Measurements from ENCODE around the gene GM2A. TPM values are rescaled to one million over a fixed set of nuclear protein-coding genes. Genes with fewer than 3 reads are reported as not detected.
A peak's percentile ranks its signal among the peaks of the same experiment; 100 is the strongest.
"Not testable (repeated sequence)": the region's sequence is repeated elsewhere in the genome, so short reads cannot be mapped to it uniquely, and the experiment has no call there.

GM2A gene
- total and polyA plus RNA-seq, 5 experiments from 2014 or later, result 3.8 to 13.8 (median 6.5) TPM

- ATAC-seq, result no peak
- Mint-ChIP-seq H3K36me3 (no peaks in the 10 kb centered on the region), H3K4me3 (no peak overlapping the region), H3K9me3 (no peaks in the 10 kb centered on the region), H3K27ac (peak overlapping the region in 1 of 10 donors; percentile 8), H3K27me3 (no peaks in the 10 kb centered on the region), H3K4me1 (peaks cover 12 to 49% (median 29%) of the 10 kb centered on the region in 4 donors)
- no peak for DNase-seq
- POLR2A ChIA-PET, result interaction anchor here (0.9 to 2.2 kb wide), 5 partner anchors 12 to 106 kb away, joined by 3 to 8 read pairs (median 5); no protein-coding TSS in a partner anchor
Measured at GRCh38 chr5:151230048-151230680, 22.8 kb upstream of the GM2A start.

GRCh38 chr5:151231359-151231758 is 21.6 kb upstream of the GM2A start:
- H3K36me3 Mint-ChIP-seq, result no peaks in the 10 kb centered on the region
- H3K9me3 Mint-ChIP-seq, result no peaks in the 10 kb centered on the region
- POLR2A ChIA-PET, result interaction anchor here (0.6 kb wide), 1 partner anchor 21 kb away, joined by 3 read pairs; the partner anchor contains the start of gene GM2A
- no peak for ATAC-seq
- H3K4me1 Mint-ChIP-seq, result peaks cover 12 to 49% (median 29%) of the 10 kb centered on the region in 4 donors
- no peaks in the 10 kb centered on the region for H3K27me3 Mint-ChIP-seq
- H3K4me3 Mint-ChIP-seq, result no peak overlapping the region
- no peak for DNase-seq
- no peak overlapping the region for H3K27ac Mint-ChIP-seq

GRCh38 chr5:151233616-151234085 is 19.3 kb upstream of the GM2A start:
- Mint-ChIP-seq H3K27me3 (no peaks in the 10 kb centered on the region), H3K4me3 (peak overlapping the region in 6 of 10 donors; percentile 67 to 84 (median 80)), H3K36me3 (no peaks in the 10 kb centered on the region), H3K9me3 (no peaks in the 10 kb centered on the region), H3K4me1 (peaks cover 18 to 51% (median 38%) of the 10 kb centered on the region in 4 donors), H3K27ac (peak overlapping the region in 9 of 10 donors; percentile 51 to 94 (median 91))
- no peak for ATAC-seq
- DNase-seq, result no peak
- POLR2A ChIA-PET, result interaction anchor here (1.1 to 3.0 kb wide), 5 partner anchors 11 to 153 kb away, joined by 4 to 92 read pairs (median 5); partner anchors contain the start of genes ANXA6, CCDC69 and TNIP1

DNA sequence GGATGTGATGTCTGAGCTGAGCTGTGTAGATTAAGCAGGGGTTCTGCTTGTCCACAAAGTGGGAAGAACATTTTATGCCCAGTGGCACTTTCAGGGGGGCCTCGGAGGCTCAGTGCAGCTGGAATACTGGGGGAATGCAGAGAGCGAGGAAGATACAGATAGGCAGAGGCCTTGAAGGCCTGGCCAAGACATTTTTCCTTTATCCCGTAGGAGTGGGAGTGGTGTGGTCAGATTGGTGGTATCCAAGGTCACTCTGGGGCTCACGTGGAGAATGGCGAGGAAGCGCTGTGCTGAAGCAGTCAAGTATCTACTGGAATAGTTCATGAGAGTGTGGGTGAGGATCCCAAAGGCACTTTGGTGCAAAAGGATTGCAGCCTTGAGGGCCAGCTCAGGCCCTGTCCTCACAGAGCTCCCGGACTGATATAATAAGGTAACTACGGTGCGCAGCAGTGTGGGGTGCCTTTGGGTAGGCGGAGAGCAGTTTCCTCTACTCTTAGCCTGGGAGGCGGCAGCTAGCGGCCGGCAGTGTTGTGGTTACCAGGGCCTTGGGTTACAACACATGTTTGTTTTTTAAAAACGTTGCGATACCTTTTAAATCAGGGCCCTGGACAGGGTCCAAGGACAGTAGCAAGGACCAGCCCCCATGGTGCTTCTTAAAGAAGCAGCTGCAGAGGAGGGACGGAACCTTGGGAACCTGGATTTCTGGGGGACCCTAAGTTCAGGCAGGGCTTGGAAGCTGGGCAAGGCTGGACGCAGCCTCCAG is 18.3 kb upstream of the GM2A start:
- Mint-ChIP-seq H3K4me1 (peaks cover 18 to 52% (median 47%) of the 10 kb centered on the region in 4 donors), H3K36me3 (no peaks in the 10 kb centered on the region), H3K4me3 (peak overlapping the region; percentile 67 to 87 (median 78)), H3K9me3 (no peaks in the 10 kb centered on the region), H3K27me3 (no peaks in the 10 kb centered on the region), H3K27ac (peak overlapping the region; percentile 51 to 94 (median 91))
- peak in 5 of 10 donors; percentile 30 to 71 (median 39) for DNase-seq
- POLR2A ChIA-PET, result interaction anchor here (0.7 to 3.0 kb wide), 16 partner anchors 12 to 537 kb away, joined by 3 to 92 read pairs (median 4); partner anchors contain the start of genes ANXA6, CCDC69, GM2A and TNIP1
- ATAC-seq, result peak; percentile 78 to 86

DNA sequence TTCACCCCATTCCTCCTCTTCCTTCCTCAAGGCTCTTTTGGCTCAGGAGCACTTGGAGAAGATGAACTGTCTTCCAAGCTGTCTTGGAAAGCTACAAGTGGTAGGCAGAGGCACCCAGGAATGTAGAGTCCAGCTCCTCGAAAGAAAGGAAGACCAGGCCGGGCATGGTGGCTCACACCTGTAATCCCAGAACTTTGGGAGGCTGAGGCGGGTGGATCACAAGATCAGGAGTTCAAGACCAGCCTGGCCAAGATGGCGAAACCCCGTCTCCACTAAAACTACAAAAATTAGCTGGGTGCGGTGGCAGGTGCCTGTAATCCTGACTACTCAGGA is 17.8 kb upstream of the GM2A start:
- not testable (repeated sequence) for H3K36me3 Mint-ChIP-seq, ATAC-seq, DNase-seq, H3K27me3 Mint-ChIP-seq, H3K9me3 Mint-ChIP-seq
- Mint-ChIP-seq H3K4me3 (peak overlapping the region in 8 of 10 donors; percentile 67 to 87 (median 80)), H3K27ac (peak overlapping the region in 9 of 10 donors; percentile 88 to 94 (median 91)), H3K4me1 (peaks cover 18 to 55% (median 48%) of the 10 kb centered on the region in 4 donors)
- POLR2A ChIA-PET, result interaction anchor here (0.7 to 3.0 kb wide), 15 partner anchors 12 to 537 kb away, joined by 3 to 92 read pairs (median 4); partner anchors contain the start of genes ANXA6, CCDC69 and GM2A

DNA sequence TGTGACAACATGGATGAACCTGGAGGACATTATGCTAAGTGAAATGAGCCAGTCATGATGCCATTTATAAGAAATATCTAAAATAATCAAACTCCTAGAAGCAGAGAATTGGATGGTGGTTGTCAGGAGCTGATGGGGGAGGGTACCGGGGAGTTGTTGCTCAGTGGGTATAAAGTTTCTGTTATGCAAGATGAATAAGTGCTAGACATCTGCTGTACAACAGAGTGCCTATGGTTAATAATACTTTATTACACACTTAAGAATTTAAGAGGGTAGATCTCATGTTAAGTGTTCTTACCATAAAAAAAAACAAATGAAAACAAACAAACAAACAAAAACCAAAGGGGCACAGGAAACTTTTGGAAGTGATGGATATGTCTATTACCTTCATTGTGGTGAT is 16.1 kb upstream of the GM2A start:
- peaks cover 20 to 64% (median 52%) of the 10 kb centered on the region in 4 donors for H3K4me1 Mint-ChIP-seq
- H3K9me3 Mint-ChIP-seq, result no peaks in the 10 kb centered on the region
- H3K36me3 Mint-ChIP-seq, result no peaks in the 10 kb centered on the region
- no peaks in the 10 kb centered on the region for H3K27me3 Mint-ChIP-seq
- no peak overlapping the region for H3K27ac Mint-ChIP-seq
- H3K4me3 Mint-ChIP-seq, result no peak overlapping the region
- ATAC-seq, result no peak
- no peak for DNase-seq
- POLR2A ChIA-PET, result interaction anchor here (1.0 to 4.4 kb wide), 3 partner anchors 13 to 79 kb away, joined by 3 to 49 read pairs (median 5); partner anchors contain the start of genes ANXA6, CCDC69 and GM2A

DNA sequence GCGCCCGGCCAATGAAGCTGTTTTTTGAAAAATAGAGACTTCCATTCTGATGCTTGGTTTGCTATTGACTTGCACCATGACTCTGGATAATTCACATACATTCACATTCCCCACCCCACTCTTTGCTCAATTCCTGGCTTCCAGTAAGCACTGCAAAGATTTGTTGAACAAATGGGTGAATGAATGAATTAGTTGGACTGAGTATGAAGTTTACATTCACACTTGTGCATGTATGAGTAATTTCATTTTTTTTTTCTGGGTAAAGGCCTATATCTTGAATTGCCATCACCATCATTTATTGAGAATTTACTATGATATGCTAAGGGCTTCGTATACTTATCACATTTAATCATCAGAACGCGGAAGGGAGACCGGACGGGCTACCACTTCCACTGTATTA is 15.3 kb upstream of the GM2A start:
- H3K9me3 Mint-ChIP-seq, result no peaks in the 10 kb centered on the region
- H3K27ac Mint-ChIP-seq, result peak overlapping the region in 2 of 10 donors; percentile 70 to 84
- no peaks in the 10 kb centered on the region for H3K36me3 Mint-ChIP-seq
- no peaks in the 10 kb centered on the region for H3K27me3 Mint-ChIP-seq
- ATAC-seq, result no peak
- DNase-seq, result no peak
- POLR2A ChIA-PET, result interaction anchor here (1.0 to 4.4 kb wide), 10 partner anchors 14 to 112 kb away, joined by 3 to 49 read pairs (median 9); partner anchors contain the start of genes ANXA6, CCDC69 and GM2A
- H3K4me3 Mint-ChIP-seq, result peak overlapping the region in 3 of 10 donors; percentile 30 to 82 (median 30)
- H3K4me1 Mint-ChIP-seq, result peaks cover 20 to 61% (median 51%) of the 10 kb centered on the region in 4 donors

- POLR2A ChIA-PET, result interaction anchor here (0.6 to 4.4 kb wide), 14 partner anchors 14 to 120 kb away, joined by 3 to 49 read pairs (median 6); partner anchors contain the start of genes CCDC69 and GM2A
- H3K9me3 Mint-ChIP-seq, result no peaks in the 10 kb centered on the region
- DNase-seq, result no peak
- ATAC-seq, result peak; percentile 59 to 67
- no peaks in the 10 kb centered on the region for H3K36me3 Mint-ChIP-seq
- H3K4me3 Mint-ChIP-seq, result peak overlapping the region in 9 of 10 donors; percentile 16 to 82 (median 67)
- peak overlapping the region in 7 of 10 donors; percentile 9 to 84 (median 74) for H3K27ac Mint-ChIP-seq
- H3K27me3 Mint-ChIP-seq, result no peaks in the 10 kb centered on the region
- H3K4me1 Mint-ChIP-seq, result peaks cover 20 to 57% (median 46%) of the 10 kb centered on the region in 4 donors
Measured at GRCh38 chr5:151238303-151238741, 14.7 kb upstream of the GM2A start.

GRCh38 chr5:151239237-151239861 is 13.6 kb upstream of the GM2A start:
- peak overlapping the region in 6 of 10 donors; percentile 11 to 84 (median 67) for H3K27ac Mint-ChIP-seq
- H3K4me3 Mint-ChIP-seq, result peak overlapping the region in 9 of 10 donors; percentile 30 to 82 (median 63)
- POLR2A ChIA-PET, result interaction anchor here (1.0 to 4.4 kb wide), 12 partner anchors 13 to 117 kb away, joined by 3 to 49 read pairs (median 8); partner anchors contain the start of genes CCDC69 and GM2A
- peaks cover 20 to 57% (median 44%) of the 10 kb centered on the region in 4 donors for H3K4me1 Mint-ChIP-seq
- no peaks in the 10 kb centered on the region for H3K27me3 Mint-ChIP-seq
- H3K36me3 Mint-ChIP-seq, result no peaks in the 10 kb centered on the region
- peak; percentile 50 to 58 for ATAC-seq
- no peaks in the 10 kb centered on the region for H3K9me3 Mint-ChIP-seq
- peak in 6 of 10 donors; percentile 27 to 72 (median 56) for DNase-seq

DNA sequence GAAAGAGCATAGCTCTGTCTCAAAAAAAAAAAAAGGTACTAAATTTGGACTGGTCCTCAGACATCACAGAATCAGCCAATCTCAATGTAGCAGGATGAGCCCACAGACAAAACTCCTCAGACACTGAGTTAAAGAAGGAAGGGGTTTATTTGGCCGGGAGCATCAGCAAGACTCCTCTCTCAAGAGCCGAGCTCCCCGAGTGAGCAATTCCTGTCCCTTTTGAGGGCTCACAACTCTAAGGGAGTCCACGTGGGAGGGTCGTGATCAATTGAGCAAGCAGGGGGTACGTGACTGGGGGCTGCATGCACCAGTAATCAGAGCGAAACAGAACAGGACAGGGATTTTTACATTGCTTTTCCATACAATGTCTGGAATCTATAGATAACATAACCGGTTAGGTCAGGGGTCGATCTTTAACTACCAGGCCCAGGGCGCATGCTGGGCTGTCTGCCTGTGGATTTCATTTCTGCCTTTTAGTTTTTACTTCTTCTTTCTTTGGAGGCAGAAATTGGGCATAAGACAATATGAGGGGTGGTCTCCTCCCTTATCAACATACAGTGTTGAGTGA is 12.6 kb upstream of the GM2A start:
- H3K27me3 Mint-ChIP-seq, DNase-seq, H3K4me3 Mint-ChIP-seq, H3K36me3 Mint-ChIP-seq, H3K9me3 Mint-ChIP-seq, ATAC-seq: not testable (repeated sequence)
- Mint-ChIP-seq H3K4me1 (peaks cover 17 to 50% (median 36%) of the 10 kb centered on the region in 4 donors), H3K27ac (peak overlapping the region in 1 of 10 donors; percentile 3)
- POLR2A ChIA-PET, result interaction anchor here (0.5 to 4.4 kb wide), 5 partner anchors 12 to 118 kb away, joined by 3 to 49 read pairs (median 7); partner anchors contain the start of genes CCDC69 and GM2A

GRCh38 chr5:151240924-151241635 is 11.9 kb upstream of the GM2A start:
- no peaks in the 10 kb centered on the region for H3K27me3 Mint-ChIP-seq
- no peaks in the 10 kb centered on the region for H3K9me3 Mint-ChIP-seq
- no peak overlapping the region for H3K4me3 Mint-ChIP-seq
- H3K36me3 Mint-ChIP-seq, result no peaks in the 10 kb centered on the region
- H3K27ac Mint-ChIP-seq, result peak overlapping the region in 2 of 10 donors; percentile 3 to 67
- ATAC-seq (no peak), DNase-seq (no peak)
- H3K4me1 Mint-ChIP-seq, result peaks cover 15 to 52% (median 33%) of the 10 kb centered on the region in 4 donors
- POLR2A ChIA-PET, result interaction anchor here (0.7 to 4.4 kb wide), 5 partner anchors 17 to 118 kb away, joined by 3 to 49 read pairs (median 7); partner anchors contain the start of gene CCDC69
